Chondrocyte (in vitro differentiated cells): ENCODE measurements around the gene FGF22. TPM values are rescaled to one million over a fixed set of nuclear protein-coding genes. Genes with fewer than 3 reads are reported as not detected.
"Not testable (repeated sequence)": the region's sequence is repeated elsewhere in the genome, so short reads cannot be mapped to it uniquely, and the experiment has no call there.

Experiments
- DNase-seq: peaks from one replicate; pipeline ENCODE4 v3.0.0; 2021; ENCODE audit warnings: mixed read lengths, low spot score
- H3K27ac Mint-ChIP-seq: one replicate; pipeline ENCODE4 v1.8.0; 2021; ENCODE audit warnings: mild to moderate bottlenecking, moderate library complexity, mixed read lengths; ENCODE audit not compliant: unreplicated experiment
- H3K27me3 Mint-ChIP-seq: 2 replicates; pipeline ENCODE4 v1.8.0; 2021; ENCODE audit warnings: low read depth, mixed read lengths
- H3K36me3 Mint-ChIP-seq: 2 replicates; pipeline ENCODE4 v1.8.0; 2021; ENCODE audit warnings: low read depth, mixed read lengths
- H3K4me1 Mint-ChIP-seq: 2 replicates; pipeline ENCODE4 v1.8.0; 2021; ENCODE audit warnings: low read depth, mild to moderate bottlenecking, mixed read lengths
- H3K4me3 Mint-ChIP-seq: one replicate; pipeline ENCODE4 v1.8.0; 2021; ENCODE audit warnings: mild to moderate bottlenecking, moderate library complexity, mixed read lengths; ENCODE audit not compliant: unreplicated experiment
- H3K9me3 Mint-ChIP-seq: 2 replicates; pipeline ENCODE4 v1.8.0; 2021; ENCODE audit warnings: low read depth, mixed read lengths
- total RNA-seq: library from RNA; stranded (reverse); gene quantifications from 3 replicates; pipeline ENCODE4 v1.2.1, GENCODE V29; 2021
- TF ChIP-seq, protein P1 (sequence below): fragments of 200-600 bp; sonication (generic); IDR thresholded peaks from 2 replicates; pipeline ENCODE4 v1.5.0; 2021; ENCODE audit warnings: antibody characterized with exemption, mild to moderate bottlenecking, moderate library complexity

Gene FGF22
- total RNA-seq, 1 donor from 2014 or later = not detected

- Mint-ChIP-seq H3K27me3 (no peaks in the 10 kb centered on the region), H3K4me3 (peak overlapping the region; percentile 78), H3K9me3 (no peaks in the 10 kb centered on the region), H3K27ac (peak overlapping the region; percentile 80), H3K4me1 (peaks cover 40% of the 10 kb centered on the region), H3K36me3 (no peaks in the 10 kb centered on the region)
- TF ChIP-seq, protein P1, sequence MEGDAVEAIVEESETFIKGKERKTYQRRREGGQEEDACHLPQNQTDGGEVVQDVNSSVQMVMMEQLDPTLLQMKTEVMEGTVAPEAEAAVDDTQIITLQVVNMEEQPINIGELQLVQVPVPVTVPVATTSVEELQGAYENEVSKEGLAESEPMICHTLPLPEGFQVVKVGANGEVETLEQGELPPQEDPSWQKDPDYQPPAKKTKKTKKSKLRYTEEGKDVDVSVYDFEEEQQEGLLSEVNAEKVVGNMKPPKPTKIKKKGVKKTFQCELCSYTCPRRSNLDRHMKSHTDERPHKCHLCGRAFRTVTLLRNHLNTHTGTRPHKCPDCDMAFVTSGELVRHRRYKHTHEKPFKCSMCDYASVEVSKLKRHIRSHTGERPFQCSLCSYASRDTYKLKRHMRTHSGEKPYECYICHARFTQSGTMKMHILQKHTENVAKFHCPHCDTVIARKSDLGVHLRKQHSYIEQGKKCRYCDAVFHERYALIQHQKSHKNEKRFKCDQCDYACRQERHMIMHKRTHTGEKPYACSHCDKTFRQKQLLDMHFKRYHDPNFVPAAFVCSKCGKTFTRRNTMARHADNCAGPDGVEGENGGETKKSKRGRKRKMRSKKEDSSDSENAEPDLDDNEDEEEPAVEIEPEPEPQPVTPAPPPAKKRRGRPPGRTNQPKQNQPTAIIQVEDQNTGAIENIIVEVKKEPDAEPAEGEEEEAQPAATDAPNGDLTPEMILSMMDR = no peak
- DNase-seq = no peak
These were observed 22.7 kb downstream of the FGF22 start for GRCh38 chr19:662207-662961.

DNA sequence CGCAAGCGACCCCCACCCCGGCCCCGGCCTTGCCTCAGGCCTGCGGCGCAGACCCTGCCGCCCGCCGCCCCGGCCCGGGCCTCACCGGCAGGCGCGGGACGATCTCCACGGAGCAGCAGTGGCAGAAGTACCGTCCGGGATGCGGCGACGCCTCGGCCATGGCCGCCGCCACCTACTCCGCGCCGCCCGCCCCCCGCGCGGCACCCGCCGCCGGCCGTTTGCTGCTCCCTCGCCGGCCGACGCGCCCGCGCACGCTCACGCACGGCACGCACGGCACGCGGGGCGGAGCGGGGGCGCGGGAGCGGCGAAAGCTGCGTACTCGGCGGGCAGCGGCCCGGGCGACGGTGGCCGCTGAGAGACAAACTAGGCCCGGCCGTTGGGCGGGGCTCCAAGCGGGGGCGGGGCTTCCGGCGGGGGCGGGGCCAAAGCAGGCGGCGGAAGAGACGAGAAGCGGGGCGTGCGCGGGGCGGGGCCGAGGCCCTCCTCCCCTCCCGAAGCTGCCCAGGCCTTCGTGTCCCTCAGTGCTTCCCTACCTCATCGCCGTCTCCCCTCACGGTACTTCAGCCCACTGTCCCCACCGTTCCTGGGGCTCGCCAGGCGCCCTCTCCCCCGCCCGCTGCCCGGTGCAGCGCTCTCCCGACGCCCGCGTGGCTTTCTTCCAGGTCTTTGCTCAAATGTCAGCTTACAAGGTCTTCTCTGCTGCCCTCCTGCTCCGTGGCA lies 23.4 kb downstream of the FGF22 start, which contains the start of gene RNF126:
RNF126 (minus strand) TSS at position 253 of the 720 bp plus-strand sequence; CDS start at position 160, 93 bp downstream.
- Mint-ChIP-seq H3K9me3 (no peaks in the 10 kb centered on the region), H3K4me1 (peaks cover 40% of the 10 kb centered on the region), H3K36me3 (no peaks in the 10 kb centered on the region), H3K4me3 (peak within 1 kb of the TSS; percentile 78), H3K27ac (peak within 1 kb of the TSS; percentile 80), H3K27me3 (no peaks in the 10 kb centered on the region)
- no peak for DNase-seq
- TF ChIP-seq, protein P1 = no peak

GRCh38 chr19:663682-664117 lies 24.0 kb downstream of the FGF22 start:
- Mint-ChIP-seq H3K4me3 (peak overlapping the region; percentile 72), H3K4me1 (peaks cover 44% of the 10 kb centered on the region), H3K27ac (peak overlapping the region; percentile 76), H3K27me3 (no peaks in the 10 kb centered on the region), H3K9me3 (no peaks in the 10 kb centered on the region), H3K36me3 (no peaks in the 10 kb centered on the region)
- DNase-seq = no peak
- TF ChIP-seq, protein P1 = no peak

GRCh38 chr19:664913-665443 lies 25.3 kb downstream of the FGF22 start:
- Mint-ChIP-seq H3K9me3 (no peaks in the 10 kb centered on the region), H3K4me3 (peak overlapping the region; percentile 38), H3K27me3 (no peaks in the 10 kb centered on the region), H3K27ac (peak overlapping the region; percentile 63), H3K36me3 (no peaks in the 10 kb centered on the region), H3K4me1 (peaks cover 46% of the 10 kb centered on the region)
- TF ChIP-seq, protein P1 = peak; percentile 94
- DNase-seq = no peak

DNA sequence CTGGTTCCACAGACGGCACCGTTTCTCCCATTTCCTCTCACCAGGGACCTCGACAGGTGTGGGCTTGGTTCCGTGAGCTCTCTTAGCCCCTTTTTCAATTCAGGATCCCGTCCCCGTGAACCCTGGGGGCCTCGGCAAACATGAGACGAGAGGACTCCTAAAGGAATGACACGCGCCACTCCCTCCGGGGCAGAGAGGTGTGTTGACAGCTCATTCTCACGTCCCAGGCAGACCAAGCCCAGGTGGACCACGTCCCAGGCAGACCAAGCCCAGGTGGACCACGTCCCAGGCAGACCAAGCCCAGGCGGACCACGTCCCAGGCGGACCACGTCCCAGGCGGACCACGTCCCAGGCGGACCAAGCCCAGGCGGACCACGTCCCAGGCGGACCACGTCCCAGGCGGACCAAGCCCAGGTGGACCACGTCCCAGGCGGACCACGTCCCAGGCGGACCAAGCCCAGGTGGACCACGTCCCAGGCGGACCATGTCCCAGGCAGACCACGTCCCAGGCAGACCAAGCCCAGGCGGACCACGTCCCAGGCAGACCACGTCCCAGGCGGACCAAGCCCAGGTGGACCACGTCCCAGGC lies 27.4 kb downstream of the FGF22 start:
- H3K27me3 Mint-ChIP-seq, H3K36me3 Mint-ChIP-seq, H3K27ac Mint-ChIP-seq, H3K4me3 Mint-ChIP-seq, DNase-seq, H3K9me3 Mint-ChIP-seq: not testable (repeated sequence)
- peaks cover 28% of the 10 kb centered on the region for H3K4me1 Mint-ChIP-seq

GRCh38 chr19:668675-669434 lies 29.2 kb downstream of the FGF22 start:
- peaks cover 22% of the 10 kb centered on the region for H3K4me1 Mint-ChIP-seq
- H3K36me3 Mint-ChIP-seq, DNase-seq, H3K4me3 Mint-ChIP-seq, H3K27me3 Mint-ChIP-seq, H3K9me3 Mint-ChIP-seq: not testable (repeated sequence)
- H3K27ac Mint-ChIP-seq = peak overlapping the region; percentile 46
